ENCODE measurements around the gene TAS2R9.

Gene TAS2R9

GRCh38 chr12:10810068-10810467, at the start of gene TAS2R9:
TSS of gene TAS2R9 (minus strand) at chr12:10810168. CDS start at chr12:10810075, 93 bp downstream.
- TF ChIP-seq, protein P1, sequence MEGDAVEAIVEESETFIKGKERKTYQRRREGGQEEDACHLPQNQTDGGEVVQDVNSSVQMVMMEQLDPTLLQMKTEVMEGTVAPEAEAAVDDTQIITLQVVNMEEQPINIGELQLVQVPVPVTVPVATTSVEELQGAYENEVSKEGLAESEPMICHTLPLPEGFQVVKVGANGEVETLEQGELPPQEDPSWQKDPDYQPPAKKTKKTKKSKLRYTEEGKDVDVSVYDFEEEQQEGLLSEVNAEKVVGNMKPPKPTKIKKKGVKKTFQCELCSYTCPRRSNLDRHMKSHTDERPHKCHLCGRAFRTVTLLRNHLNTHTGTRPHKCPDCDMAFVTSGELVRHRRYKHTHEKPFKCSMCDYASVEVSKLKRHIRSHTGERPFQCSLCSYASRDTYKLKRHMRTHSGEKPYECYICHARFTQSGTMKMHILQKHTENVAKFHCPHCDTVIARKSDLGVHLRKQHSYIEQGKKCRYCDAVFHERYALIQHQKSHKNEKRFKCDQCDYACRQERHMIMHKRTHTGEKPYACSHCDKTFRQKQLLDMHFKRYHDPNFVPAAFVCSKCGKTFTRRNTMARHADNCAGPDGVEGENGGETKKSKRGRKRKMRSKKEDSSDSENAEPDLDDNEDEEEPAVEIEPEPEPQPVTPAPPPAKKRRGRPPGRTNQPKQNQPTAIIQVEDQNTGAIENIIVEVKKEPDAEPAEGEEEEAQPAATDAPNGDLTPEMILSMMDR (IDR thresholded peaks at IDR 0.05; ENCODE audit: insufficient read depth, low read depth, low read length, missing control alignments) = no peak

GRCh38 chr12:10855807-10856206, 45.8 kb upstream of the TAS2R9 start:
- no peak overlapping the region for H3K4me3 ChIP-seq (ENCODE audit: low read depth, low read length)
- TF ChIP-seq, protein P1 (IDR thresholded peaks at IDR 0.05; ENCODE audit: insufficient read depth, low read depth, low read length, missing control alignments) = no peak
- no peak for DNase-seq (ENCODE audit: low read depth)

More at GRCh38 chr12:10810068-10810467, at the start of gene TAS2R9:
- no peak within 1 kb of the TSS for H3K4me3 ChIP-seq (ENCODE audit: low read depth, low read length)
- no peak for DNase-seq (ENCODE audit: low read depth)

DNA sequence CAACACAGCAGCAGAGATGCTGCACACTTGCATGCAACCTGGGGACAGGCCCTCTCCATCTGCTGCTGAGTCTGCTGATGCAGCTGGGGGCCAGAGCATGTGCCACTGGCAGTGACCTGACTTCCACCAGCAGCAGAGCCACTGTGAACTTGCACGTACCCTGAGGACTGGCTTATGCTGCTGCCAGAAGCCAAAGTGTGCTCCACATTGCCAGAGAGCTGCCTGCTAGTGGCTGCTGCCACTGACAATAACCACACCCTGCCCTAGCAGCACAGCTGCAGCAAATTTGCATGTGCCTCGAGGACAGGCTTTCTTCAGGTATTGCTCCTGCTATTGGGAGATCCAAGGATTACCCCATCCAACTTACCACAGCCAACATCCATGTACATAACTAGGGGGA, 43.8 kb upstream of the TAS2R9 start:
- DNase-seq (ENCODE audit: low read depth) = no peak
- no peak overlapping the region for H3K4me3 ChIP-seq (ENCODE audit: low read depth, low read length)
- TF ChIP-seq, protein P1 (IDR thresholded peaks at IDR 0.05; ENCODE audit: insufficient read depth, low read depth, low read length, missing control alignments) = no peak

DNA sequence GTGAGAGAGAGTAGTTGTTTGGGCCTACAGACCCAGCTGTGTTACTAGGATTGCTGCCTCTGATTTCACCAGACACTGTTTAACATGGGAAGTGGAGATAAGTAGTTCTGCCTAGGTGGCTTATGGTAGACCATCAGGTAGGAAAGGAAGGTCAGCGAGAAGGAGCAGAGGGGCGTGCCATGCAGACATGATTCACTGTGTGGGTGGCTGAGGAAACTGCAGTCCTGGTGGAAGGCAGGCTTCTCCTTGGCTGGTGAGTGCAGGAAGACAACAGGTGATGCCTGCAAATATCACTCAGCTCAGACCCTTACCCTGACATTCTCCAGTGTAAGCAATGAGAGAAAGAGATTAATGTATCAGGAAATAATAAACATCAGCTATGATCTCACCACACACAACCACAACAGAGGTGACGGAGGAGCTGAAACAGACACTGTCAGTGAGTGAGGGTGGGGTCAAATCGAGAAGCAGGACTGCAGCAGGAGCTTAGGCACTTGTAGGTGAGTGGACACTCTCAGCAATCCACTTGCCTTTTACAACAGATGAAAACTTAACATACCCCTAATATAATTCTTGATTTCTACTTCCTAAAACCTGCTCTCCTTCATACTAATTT, 41.4 kb upstream of the TAS2R9 start:
- no peak for DNase-seq (ENCODE audit: low read depth)
- TF ChIP-seq, protein P1 (IDR thresholded peaks at IDR 0.05; ENCODE audit: insufficient read depth, low read depth, low read length, missing control alignments) = no peak

DNA sequence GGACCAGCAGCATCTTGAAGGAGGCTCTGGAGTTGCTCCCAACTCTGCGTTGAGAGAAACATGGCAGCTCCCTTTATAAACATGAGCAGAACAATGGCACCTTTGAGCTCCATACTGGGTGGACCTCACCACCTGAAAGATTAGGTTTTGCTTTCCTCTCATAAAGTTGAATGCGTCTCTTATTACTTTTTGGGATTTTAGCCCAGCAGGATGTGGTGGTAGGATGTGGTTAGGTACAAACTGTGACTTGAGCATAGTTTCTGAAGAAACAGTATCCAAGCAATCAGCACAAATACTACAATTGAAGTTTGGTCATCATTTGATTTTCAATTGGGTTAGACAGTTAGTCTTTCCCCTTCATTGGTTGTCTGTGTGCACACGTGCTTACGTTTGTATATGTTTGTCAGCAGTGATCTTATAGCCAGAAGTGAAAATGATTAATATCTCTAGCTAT, 39.5 kb upstream of the TAS2R9 start, which contains the start of gene PRR4:
Gene PRR4, minus strand, starts transcription at position 51 of the 454 bp plus-strand sequence. Its CDS starts 38 bp downstream, at position 13.
- TF ChIP-seq, protein P1 (IDR thresholded peaks at IDR 0.05; ENCODE audit: insufficient read depth, low read depth, low read length, missing control alignments) = no peak
- DNase-seq (ENCODE audit: low read depth) = peak; percentile 23
- no peak within 1 kb of the TSS for H3K4me3 ChIP-seq (ENCODE audit: low read depth, low read length)

More for the DNA sequence above, 41.4 kb upstream of the TAS2R9 start:
- no peak overlapping the region for H3K4me3 ChIP-seq (ENCODE audit: low read depth, low read length)

DNA sequence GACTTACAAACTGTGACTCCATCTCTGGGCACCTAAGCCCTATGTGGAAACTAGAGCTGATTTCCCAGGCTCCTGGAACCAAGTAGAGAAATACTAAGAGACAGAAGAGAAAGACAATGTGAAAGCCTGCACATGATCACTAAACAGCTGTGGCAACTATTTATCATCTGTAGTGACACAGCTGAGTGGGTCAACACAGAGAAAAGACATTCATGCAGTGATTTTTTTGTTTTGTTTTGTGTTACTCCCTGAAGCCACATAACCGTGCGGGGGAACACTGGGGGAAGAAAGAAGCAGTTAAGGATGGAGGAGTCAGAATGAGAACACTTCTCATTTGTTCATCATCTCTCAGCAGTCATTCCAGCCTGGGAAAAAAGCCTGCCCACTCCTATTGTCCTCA, 37.8 kb upstream of the TAS2R9 start:
- DNase-seq (ENCODE audit: low read depth) = no peak
- no peak overlapping the region for H3K4me3 ChIP-seq (ENCODE audit: low read depth, low read length)
- TF ChIP-seq, protein P1 (IDR thresholded peaks at IDR 0.05; ENCODE audit: insufficient read depth, low read depth, low read length, missing control alignments) = no peak

- no peak overlapping the region for H3K4me3 ChIP-seq (ENCODE audit: low read depth, low read length)
- no peak for DNase-seq (ENCODE audit: low read depth)
- TF ChIP-seq, protein P1 (IDR thresholded peaks at IDR 0.05; ENCODE audit: insufficient read depth, low read depth, low read length, missing control alignments) = no peak
Observed at GRCh38 chr12:10842862-10843261, 32.9 kb upstream of the TAS2R9 start.

Data from GM12865 (cell line).